GM10266 (cell line): ENCODE results near the gene UVSSA.

ENCODE experiments used
- DNase-seq: peaks from one replicate; pipeline ENCODE4 v3.0.0; 2012; ENCODE audit errors: extremely low spot score
- CTCF ChIP-seq: IDR thresholded peaks from 2 replicates; pipeline ENCODE4 v1.5.1; 2012; ENCODE audit warnings: mild to moderate bottlenecking, low read depth; ENCODE audit not compliant: control insufficient read depth, insufficient read depth; ENCODE audit errors: missing control alignments

The UVSSA gene

GRCh38 chr4:1340861-1341260, 6.1 kb upstream of the UVSSA start:
- no peak for DNase-seq
- TF ChIP-seq CTCF, result no peak

GRCh38 chr4:1342003-1342402, 5.0 kb upstream of the UVSSA start:
- TF ChIP-seq CTCF, result no peak
- no peak for DNase-seq

GRCh38 chr4:1344696-1345095, 2.3 kb upstream of the UVSSA start:
- DNase-seq, result no peak
- no peak for TF ChIP-seq CTCF

GRCh38 chr4:1345903-1346780, 866 bp upstream of the UVSSA start:
- peak; percentile 65 for DNase-seq
- no peak for TF ChIP-seq CTCF

GRCh38 chr4:1347410-1347864, 429 bp downstream of the UVSSA start:
- TF ChIP-seq CTCF, result no peak
- peak; percentile 87 for DNase-seq

- TF ChIP-seq CTCF, result no peak
- no peak for DNase-seq
Observed at GRCh38 chr4:1348014-1348513, 1.1 kb downstream of the UVSSA start.

GRCh38 chr4:1348746-1349145, 1.7 kb downstream of the UVSSA start:
- TF ChIP-seq CTCF, result no peak
- no peak for DNase-seq
